Measurements from ENCODE around the gene ITSN1. TPM values are rescaled to one million over a fixed set of nuclear protein-coding genes. Genes with fewer than 3 reads are reported as not detected.

ITSN1 gene
- total and polyA plus RNA-seq, 4 donors, result 58.8 to 73.7 (median 63.4) TPM

DNA sequence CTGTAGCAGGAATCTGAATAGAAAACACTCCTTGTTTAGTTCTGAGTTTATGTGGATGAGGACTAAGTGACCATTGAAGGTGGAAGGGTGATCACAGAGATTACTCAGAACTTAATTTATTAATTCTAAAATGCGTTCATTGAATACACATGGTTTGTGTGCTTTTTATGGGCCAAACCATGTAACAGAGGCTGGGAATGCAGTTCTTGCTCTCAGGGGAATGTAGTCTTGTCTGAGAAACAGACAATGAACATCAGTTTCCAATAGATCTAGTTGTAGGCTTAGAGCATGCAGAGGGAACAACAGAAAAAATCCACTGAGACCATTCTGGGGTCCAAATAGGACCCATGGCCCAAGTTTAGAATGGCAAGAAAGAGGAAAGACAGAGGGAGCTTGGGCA lies 46.1 kb downstream of the ITSN1 start:
- Histone ChIP-seq H3K36me3 (ENCODE audit: control insufficient read depth, insufficient read depth, low read length) (no peaks in the 10 kb centered on the region), H3K4me1 (ENCODE audit: control insufficient read depth, insufficient read depth, low read length) (peaks cover 4% of the 10 kb centered on the region), H3K4me3 (ENCODE audit: low read depth, low read length) (no peak overlapping the region), H3K27ac (ENCODE audit: low read depth, low read length) (peak overlapping the region; percentile 12), H3K27me3 (ENCODE audit: control insufficient read depth, insufficient read depth, low read length) (no peaks in the 10 kb centered on the region), H3K9me3 (ENCODE audit: control insufficient read depth, insufficient read depth, low read length) (no peaks in the 10 kb centered on the region)
- peak in 1 of 6 donors; percentile 31 for DNase-seq (ENCODE audit: low read depth in 4 of 6, low spot score in 6 of 6)
- no CpG with 5 or more reads among the region's 1 CpG for WGBS (ENCODE audit: insufficient coverage)

DNA sequence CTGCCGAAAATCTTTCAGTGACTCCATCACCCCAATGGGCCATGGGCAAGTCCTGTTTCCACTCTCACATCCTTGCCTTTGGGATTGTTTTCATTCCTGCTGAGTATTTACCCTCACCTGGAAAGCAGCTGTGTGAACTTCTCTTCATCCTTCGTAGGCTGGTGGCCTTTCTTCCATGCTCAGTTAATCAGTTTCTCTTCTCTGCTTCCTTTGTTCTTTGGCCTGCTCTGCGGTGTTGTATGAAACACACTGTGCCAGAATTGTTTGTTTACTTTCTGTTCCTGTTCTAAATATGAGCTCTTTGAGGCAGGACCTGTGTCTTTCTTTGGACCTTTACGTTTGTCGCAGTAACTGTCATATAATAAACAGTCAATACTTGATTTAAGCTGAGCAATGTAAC lies 48.6 kb downstream of the ITSN1 start:
- 86% methylated on average over 2 of the region's 5 CpGs for WGBS (ENCODE audit: insufficient coverage)
- peaks cover 4% of the 10 kb centered on the region for H3K4me1 ChIP-seq (ENCODE audit: control insufficient read depth, insufficient read depth, low read length)
- H3K36me3 ChIP-seq (ENCODE audit: control insufficient read depth, insufficient read depth, low read length), result no peaks in the 10 kb centered on the region
- H3K9me3 ChIP-seq (ENCODE audit: control insufficient read depth, insufficient read depth, low read length), result no peaks in the 10 kb centered on the region
- H3K4me3 ChIP-seq (ENCODE audit: low read depth, low read length), result no peak overlapping the region
- no peaks in the 10 kb centered on the region for H3K27me3 ChIP-seq (ENCODE audit: control insufficient read depth, insufficient read depth, low read length)
- no peak overlapping the region for H3K27ac ChIP-seq (ENCODE audit: low read depth, low read length)
- no peak for DNase-seq (ENCODE audit: low read depth in 4 of 6, low spot score in 6 of 6)

DNA sequence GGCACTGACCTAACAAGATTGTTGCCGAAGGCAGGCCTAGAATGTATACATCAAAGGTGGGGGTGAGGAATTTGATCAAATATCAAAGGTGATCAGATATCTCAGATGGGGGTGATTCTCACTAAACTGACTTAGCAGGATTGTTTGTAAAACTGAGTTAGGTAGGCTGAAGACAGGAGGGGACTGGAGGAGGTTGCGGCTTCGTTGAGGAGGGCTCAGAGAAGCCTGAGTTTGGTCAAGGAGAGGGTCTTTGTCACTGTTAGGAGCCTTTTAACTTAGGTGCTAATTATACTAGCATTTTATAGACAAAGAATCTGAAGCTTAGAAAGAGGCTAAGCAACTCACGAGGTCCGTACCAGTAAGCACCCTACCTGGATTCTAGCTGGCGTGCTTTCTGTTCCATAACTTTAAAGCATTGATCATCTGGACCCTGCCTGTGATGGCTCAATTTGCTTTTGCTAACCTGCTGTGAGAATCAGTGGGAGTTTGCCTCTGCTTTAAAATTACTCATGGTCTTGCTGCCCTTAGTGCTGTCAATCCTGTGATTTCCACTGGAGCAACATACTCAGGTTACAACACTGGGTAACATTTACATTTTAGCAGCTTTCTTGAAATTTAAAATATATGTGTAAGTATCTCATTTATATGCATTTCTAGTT lies 49.8 kb downstream of the ITSN1 start:
- Histone ChIP-seq H3K4me1 (ENCODE audit: control insufficient read depth, insufficient read depth, low read length) (peaks cover 4% of the 10 kb centered on the region), H3K9me3 (ENCODE audit: control insufficient read depth, insufficient read depth, low read length) (no peaks in the 10 kb centered on the region), H3K27me3 (ENCODE audit: control insufficient read depth, insufficient read depth, low read length) (no peaks in the 10 kb centered on the region), H3K4me3 (ENCODE audit: low read depth, low read length) (no peak overlapping the region), H3K36me3 (ENCODE audit: control insufficient read depth, insufficient read depth, low read length) (no peaks in the 10 kb centered on the region), H3K27ac (ENCODE audit: low read depth, low read length) (no peak overlapping the region)
- no peak for DNase-seq (ENCODE audit: low read depth in 4 of 6, low spot score in 6 of 6)
- 85% methylated on average over 4 of the region's 6 CpGs for WGBS (ENCODE audit: insufficient coverage)

DNA sequence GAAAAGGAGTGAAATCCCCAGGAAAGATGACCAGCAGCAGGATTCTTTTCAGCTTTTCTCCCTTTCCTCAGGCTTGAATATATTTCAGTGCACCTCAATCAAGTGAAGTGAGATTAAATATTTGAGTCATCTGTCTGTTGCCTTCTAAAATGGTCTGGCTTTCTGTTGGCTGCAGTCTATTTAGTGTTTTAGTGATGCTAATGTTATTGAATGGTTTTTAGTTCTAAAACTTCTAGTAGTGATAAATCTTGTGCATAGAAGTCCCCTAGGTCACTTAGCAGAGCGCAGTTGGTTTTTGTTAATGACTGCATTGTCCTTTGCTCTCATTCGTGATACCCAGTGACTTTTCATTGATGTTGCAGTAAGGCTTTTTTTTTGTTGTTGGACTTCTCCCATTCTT lies 53.5 kb downstream of the ITSN1 start:
- no peaks in the 10 kb centered on the region for H3K36me3 ChIP-seq (ENCODE audit: control insufficient read depth, insufficient read depth, low read length)
- no peak for DNase-seq (ENCODE audit: low read depth in 4 of 6, low spot score in 6 of 6)
- no peaks in the 10 kb centered on the region for H3K27me3 ChIP-seq (ENCODE audit: control insufficient read depth, insufficient read depth, low read length)
- no peaks in the 10 kb centered on the region for H3K9me3 ChIP-seq (ENCODE audit: control insufficient read depth, insufficient read depth, low read length)
- no peak overlapping the region for H3K27ac ChIP-seq (ENCODE audit: low read depth, low read length)
- no CpG with 5 or more reads among the region's 2 CpGs for WGBS (ENCODE audit: insufficient coverage)
- no peak overlapping the region for H3K4me3 ChIP-seq (ENCODE audit: low read depth, low read length)
- H3K4me1 ChIP-seq (ENCODE audit: control insufficient read depth, insufficient read depth, low read length), result peaks cover 4% of the 10 kb centered on the region

DNA sequence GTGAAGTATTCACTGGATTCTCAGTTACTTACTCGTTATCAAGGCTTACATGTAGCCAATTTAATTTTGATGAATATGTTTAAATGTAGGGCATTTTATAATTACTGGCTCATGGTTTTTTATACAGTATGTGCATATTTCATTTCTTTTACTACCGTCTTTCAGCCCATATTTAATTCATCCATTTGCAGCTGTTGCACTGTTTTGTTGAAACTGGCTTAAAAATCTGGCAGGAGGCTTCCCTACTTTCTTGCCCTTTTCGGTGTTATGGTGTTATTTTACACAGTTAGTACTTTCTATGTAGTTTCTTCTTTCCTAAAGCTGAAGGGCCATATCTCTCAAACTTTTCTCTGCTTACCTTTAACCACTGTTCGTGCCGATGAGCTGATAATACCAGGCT lies 54.2 kb downstream of the ITSN1 start:
- Histone ChIP-seq H3K4me1 (ENCODE audit: control insufficient read depth, insufficient read depth, low read length) (peaks cover 4% of the 10 kb centered on the region), H3K4me3 (ENCODE audit: low read depth, low read length) (no peak overlapping the region), H3K27ac (ENCODE audit: low read depth, low read length) (no peak overlapping the region), H3K27me3 (ENCODE audit: control insufficient read depth, insufficient read depth, low read length) (no peaks in the 10 kb centered on the region), H3K9me3 (ENCODE audit: control insufficient read depth, insufficient read depth, low read length) (no peaks in the 10 kb centered on the region), H3K36me3 (ENCODE audit: control insufficient read depth, insufficient read depth, low read length) (no peaks in the 10 kb centered on the region)
- DNase-seq (ENCODE audit: low read depth in 4 of 6, low spot score in 6 of 6), result no peak
- no CpG with 5 or more reads among the region's 5 CpGs for WGBS (ENCODE audit: insufficient coverage)

DNA sequence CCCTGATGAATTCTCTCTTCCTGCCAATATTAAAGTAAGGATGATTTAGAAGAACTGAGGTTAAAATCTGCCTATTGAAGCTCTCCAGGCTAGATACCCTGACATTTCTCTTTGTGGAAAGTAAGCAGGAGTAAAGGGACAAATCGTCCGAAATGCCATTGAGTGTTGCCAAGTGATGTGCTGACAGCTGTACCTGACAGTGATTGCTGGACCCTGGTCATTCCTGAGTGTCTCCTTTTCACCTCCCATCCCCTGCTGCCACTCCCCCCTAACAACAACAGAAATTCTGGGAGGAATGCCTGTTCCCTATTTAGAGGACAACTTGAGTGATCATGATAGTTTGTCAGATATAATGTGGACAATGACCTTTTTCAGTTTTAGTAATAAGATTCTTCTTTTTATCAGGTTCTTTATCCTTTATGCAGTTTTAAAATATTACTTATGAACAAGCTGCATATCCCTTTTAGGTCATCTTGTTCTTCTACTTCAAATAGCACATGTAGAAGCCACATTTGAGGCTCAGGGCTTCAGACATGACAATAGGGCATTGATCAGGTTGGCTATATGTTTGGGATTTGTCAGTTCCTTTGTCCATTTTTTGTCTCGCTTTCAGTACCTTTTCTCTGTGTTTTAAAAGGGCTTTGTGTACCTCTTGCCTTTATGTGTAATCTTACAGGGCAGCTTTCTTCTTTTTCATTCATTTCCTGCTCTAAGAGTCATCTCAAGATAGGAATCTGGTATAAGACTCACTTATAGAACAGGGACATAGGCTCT lies 56.0 kb downstream of the ITSN1 start:
- no peak overlapping the region for H3K27ac ChIP-seq (ENCODE audit: low read depth, low read length)
- H3K4me3 ChIP-seq (ENCODE audit: low read depth, low read length), result no peak overlapping the region
- H3K27me3 ChIP-seq (ENCODE audit: control insufficient read depth, insufficient read depth, low read length), result no peaks in the 10 kb centered on the region
- DNase-seq (ENCODE audit: low read depth in 4 of 6, low spot score in 6 of 6), result no peak
- peaks cover 4% of the 10 kb centered on the region for H3K4me1 ChIP-seq (ENCODE audit: control insufficient read depth, insufficient read depth, low read length)
- H3K36me3 ChIP-seq (ENCODE audit: control insufficient read depth, insufficient read depth, low read length), result no peaks in the 10 kb centered on the region
- no peaks in the 10 kb centered on the region for H3K9me3 ChIP-seq (ENCODE audit: control insufficient read depth, insufficient read depth, low read length)
- 17% methylated on average over 2 of the region's 3 CpGs for WGBS (ENCODE audit: insufficient coverage)

DNA sequence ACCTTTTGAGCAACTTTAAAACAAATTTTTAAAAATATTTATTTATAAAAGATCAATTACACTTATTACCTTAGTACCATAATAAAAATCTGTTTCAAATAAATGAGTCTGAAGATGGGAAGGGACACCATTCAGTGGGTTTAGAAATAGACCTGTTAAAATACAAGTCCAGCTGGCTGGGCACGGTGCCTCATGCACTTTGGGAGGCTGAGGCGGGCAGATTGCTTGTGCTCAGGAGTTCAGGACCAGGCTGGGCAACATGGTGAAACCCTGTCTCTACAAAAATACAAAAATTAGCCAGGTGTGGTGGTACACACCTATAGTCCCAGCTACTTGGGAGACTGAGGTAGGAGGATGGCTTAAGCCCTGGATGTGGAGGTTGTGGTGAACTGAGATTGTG lies 57.0 kb downstream of the ITSN1 start:
- H3K4me1 ChIP-seq (ENCODE audit: control insufficient read depth, insufficient read depth, low read length), result peaks cover 4% of the 10 kb centered on the region
- no peak overlapping the region for H3K4me3 ChIP-seq (ENCODE audit: low read depth, low read length)
- H3K27me3 ChIP-seq (ENCODE audit: control insufficient read depth, insufficient read depth, low read length), result no peaks in the 10 kb centered on the region
- no peaks in the 10 kb centered on the region for H3K36me3 ChIP-seq (ENCODE audit: control insufficient read depth, insufficient read depth, low read length)
- 83% methylated on average over 1 of the region's 2 CpGs for WGBS (ENCODE audit: insufficient coverage)
- DNase-seq (ENCODE audit: low read depth in 4 of 6, low spot score in 6 of 6), result no peak
- no peaks in the 10 kb centered on the region for H3K9me3 ChIP-seq (ENCODE audit: control insufficient read depth, insufficient read depth, low read length)
- no peak overlapping the region for H3K27ac ChIP-seq (ENCODE audit: low read depth, low read length)

DNA sequence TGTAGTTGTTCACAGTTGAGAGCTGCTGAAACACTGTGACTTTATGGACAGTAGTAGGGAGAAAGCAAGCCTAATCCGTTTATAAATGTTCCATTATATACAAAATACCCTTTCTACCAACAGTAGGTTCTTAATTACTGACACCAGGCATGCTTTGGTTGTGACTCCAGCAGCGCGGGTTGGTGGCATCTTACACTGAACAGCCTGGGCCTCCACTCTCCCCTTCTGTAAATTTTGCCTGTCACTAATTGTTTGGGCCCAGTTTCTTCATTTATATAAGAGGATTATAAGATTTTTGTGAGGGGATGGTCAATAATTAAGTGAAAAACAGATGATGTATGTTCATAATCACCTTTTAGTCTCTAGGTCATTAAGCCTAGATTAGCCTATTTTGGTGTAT lies 58.2 kb downstream of the ITSN1 start:
- 67% methylated on average over 2 of the region's 3 CpGs for WGBS (ENCODE audit: insufficient coverage)
- Histone ChIP-seq H3K9me3 (ENCODE audit: control insufficient read depth, insufficient read depth, low read length) (no peaks in the 10 kb centered on the region), H3K27me3 (ENCODE audit: control insufficient read depth, insufficient read depth, low read length) (no peaks in the 10 kb centered on the region), H3K36me3 (ENCODE audit: control insufficient read depth, insufficient read depth, low read length) (no peaks in the 10 kb centered on the region), H3K27ac (ENCODE audit: low read depth, low read length) (no peak overlapping the region), H3K4me1 (ENCODE audit: control insufficient read depth, insufficient read depth, low read length) (peaks cover 4% of the 10 kb centered on the region), H3K4me3 (ENCODE audit: low read depth, low read length) (no peak overlapping the region)
- no peak for DNase-seq (ENCODE audit: low read depth in 4 of 6, low spot score in 6 of 6)

DNA sequence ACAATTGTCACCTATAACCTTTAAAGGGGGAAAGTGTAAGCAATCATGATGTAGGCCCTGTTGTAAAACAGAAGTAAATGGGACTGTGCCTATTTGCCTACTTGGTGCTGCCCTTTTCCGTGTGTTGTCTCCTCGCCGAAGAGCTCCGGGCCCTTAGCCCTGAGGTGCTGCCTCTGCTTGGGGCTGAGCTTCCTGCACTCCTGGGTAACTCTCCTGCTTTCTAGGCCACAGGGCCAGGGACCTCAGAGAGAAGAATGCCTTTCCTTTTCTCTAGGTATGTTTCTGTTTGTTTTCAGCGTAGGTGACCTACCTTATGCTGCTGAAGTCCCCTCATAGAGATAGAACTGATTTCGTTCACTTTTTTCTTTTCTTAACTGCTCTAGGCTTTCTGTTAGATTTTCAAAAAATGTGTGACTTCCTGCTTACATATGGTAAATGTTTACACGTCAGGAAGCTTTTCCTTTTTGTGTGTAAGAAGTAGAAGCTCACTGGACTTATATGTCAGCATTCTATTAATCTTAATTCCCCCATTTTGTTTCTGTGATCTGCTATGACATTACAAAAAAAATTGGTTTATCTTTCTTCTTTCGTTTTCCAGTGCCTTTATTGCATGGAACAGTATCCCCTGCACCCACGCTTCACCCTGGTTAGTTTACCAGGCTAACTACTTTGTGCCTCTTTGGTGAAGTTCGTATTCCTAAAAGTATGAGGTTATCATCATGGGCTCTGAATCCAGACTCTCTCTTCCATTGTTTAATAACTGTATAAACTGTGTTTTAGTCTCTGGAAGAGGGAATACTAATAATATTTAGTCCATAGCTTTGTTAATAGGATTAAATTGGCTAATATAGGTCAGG lies 61.7 kb downstream of the ITSN1 start:
- Histone ChIP-seq H3K36me3 (ENCODE audit: control insufficient read depth, insufficient read depth, low read length) (no peaks in the 10 kb centered on the region), H3K27ac (ENCODE audit: low read depth, low read length) (no peak overlapping the region), H3K27me3 (ENCODE audit: control insufficient read depth, insufficient read depth, low read length) (no peaks in the 10 kb centered on the region), H3K4me3 (ENCODE audit: low read depth, low read length) (no peak overlapping the region), H3K9me3 (ENCODE audit: control insufficient read depth, insufficient read depth, low read length) (peaks cover 3% of the 10 kb centered on the region), H3K4me1 (ENCODE audit: control insufficient read depth, insufficient read depth, low read length) (peaks cover 4% of the 10 kb centered on the region)
- 76% methylated on average over 5 of the region's 10 CpGs for WGBS (ENCODE audit: insufficient coverage)
- DNase-seq (ENCODE audit: low read depth in 4 of 6, low spot score in 6 of 6), result no peak

All from spinal cord (tissue), 10 donors.